Stimulated activated CD4-positive, alpha-beta T cell treated with anti-CD3 and anti-CD28 coated beads, TNF-alpha, amount 100 ng/mL, for 24 hours (primary cell): ENCODE results near the gene TMEM225B.
"Not testable (repeated sequence)": the region's sequence is repeated elsewhere in the genome, so short reads cannot be mapped to it uniquely, and the experiment has no call there.

Experiments
- DNase-seq, 3 experiments: peaks; one replicate each; pipeline ENCODE4 v3.0.0-alpha.2; 2020; ENCODE audit warnings: low read depth in 3 of 3

The TMEM225B gene

GRCh38 chr7:99623091-99623693 is 25.1 kb downstream of the TMEM225B start:
- peak in 1 of 3 experiments; percentile 44 for DNase-seq

- DNase-seq = peak in 1 of 3 experiments; percentile 45
Measured at GRCh38 chr7:99623702-99624447, 25.8 kb downstream of the TMEM225B start.

- DNase-seq = peak in 2 of 3 experiments; percentile 39 to 74
Measured at GRCh38 chr7:99624484-99624883, 26.4 kb downstream of the TMEM225B start.

- no peak for DNase-seq
Measured at GRCh38 chr7:99625321-99625720, 27.3 kb downstream of the TMEM225B start.

GRCh38 chr7:99625961-99626360 is 27.9 kb downstream of the TMEM225B start:
- DNase-seq = no peak

GRCh38 chr7:99626661-99627060 is 28.6 kb downstream of the TMEM225B start:
- no peak for DNase-seq

GRCh38 chr7:99627513-99627912 is 29.4 kb downstream of the TMEM225B start:
- no peak for DNase-seq

GRCh38 chr7:99628471-99629465 is 30.7 kb downstream of the TMEM225B start:
- DNase-seq = no peak

- no peak for DNase-seq
Measured at GRCh38 chr7:99629643-99630042, 31.6 kb downstream of the TMEM225B start.

GRCh38 chr7:99631295-99632109 is 33.4 kb downstream of the TMEM225B start:
- peak in 1 of 3 experiments; percentile 54 for DNase-seq

- not testable (repeated sequence) for DNase-seq
Measured at GRCh38 chr7:99637414-99637813, 39.3 kb downstream of the TMEM225B start.

GRCh38 chr7:99638731-99639130 is 40.7 kb downstream of the TMEM225B start:
- no peak for DNase-seq

GRCh38 chr7:99639267-99639666 is 41.2 kb downstream of the TMEM225B start:
- DNase-seq = no peak

- no peak for DNase-seq
Measured at GRCh38 chr7:99642027-99642426, 44.0 kb downstream of the TMEM225B start.

- DNase-seq = no peak
Measured at GRCh38 chr7:99643464-99643863, 45.4 kb downstream of the TMEM225B start.

- DNase-seq = no peak
Measured at GRCh38 chr7:99644431-99644830, 46.4 kb downstream of the TMEM225B start.

GRCh38 chr7:99645590-99645989 is 47.5 kb downstream of the TMEM225B start:
- no peak for DNase-seq

- no peak for DNase-seq
Measured at GRCh38 chr7:99648843-99649242, 50.8 kb downstream of the TMEM225B start.

- no peak for DNase-seq
Measured at GRCh38 chr7:99651290-99651689, 53.2 kb downstream of the TMEM225B start.

GRCh38 chr7:99652671-99653070 is 54.6 kb downstream of the TMEM225B start:
- DNase-seq = no peak

GRCh38 chr7:99653269-99653668 is 55.2 kb downstream of the TMEM225B start:
- not testable (repeated sequence) for DNase-seq
